ENCODE results near the gene NFATC2IP. TPM values are rescaled to one million over a fixed set of nuclear protein-coding genes. Genes with fewer than 3 reads are reported as not detected.

The NFATC2IP gene
- total RNA-seq (20.6 TPM), polyA plus RNA-seq (49.1 TPM)
- long read RNA-seq, donor 1, full-length matches to known transcripts = 2 of 2 reads
- long read RNA-seq, donor 1, partial matches to known transcripts = 0 of 2 reads
- long read RNA-seq, donor 1, other reads (novel, unspliced or antisense) = 0 of 2 reads
- long read RNA-seq, donor 2 = 0 reads
- long read RNA-seq, donor 3, full-length matches to known transcripts = 15 of 37 reads
- long read RNA-seq, donor 3, partial matches to known transcripts = 22 of 37 reads
- long read RNA-seq, donor 3, other reads (novel, unspliced or antisense) = 0 of 37 reads
- long read RNA-seq, donor 4, full-length matches to known transcripts = 9 of 15 reads
- long read RNA-seq, donor 4, partial matches to known transcripts = 6 of 15 reads
- long read RNA-seq, donor 4, other reads (novel, unspliced or antisense) = 0 of 15 reads
- long read RNA-seq, donor 5, full-length matches to known transcripts = 23 of 33 reads
- long read RNA-seq, donor 5, partial matches to known transcripts = 10 of 33 reads
- long read RNA-seq, donor 5, other reads (novel, unspliced or antisense) = 0 of 33 reads
- long read RNA-seq, donor 6, full-length matches to known transcripts = 18 of 18 reads
- long read RNA-seq, donor 6, partial matches to known transcripts = 0 of 18 reads
- long read RNA-seq, donor 6, other reads (novel, unspliced or antisense) = 0 of 18 reads
- long read RNA-seq, donor 7, full-length matches to known transcripts = 11 of 11 reads
- long read RNA-seq, donor 7, partial matches to known transcripts = 0 of 11 reads
- long read RNA-seq, donor 7, other reads (novel, unspliced or antisense) = 0 of 11 reads
- long read RNA-seq, donor 8, full-length matches to known transcripts = 4 of 9 reads
- long read RNA-seq, donor 8, partial matches to known transcripts = 5 of 9 reads
- long read RNA-seq, donor 8, other reads (novel, unspliced or antisense) = 0 of 9 reads
- long read RNA-seq, donor 9, full-length matches to known transcripts = 10 of 10 reads
- long read RNA-seq, donor 9, partial matches to known transcripts = 0 of 10 reads
- long read RNA-seq, donor 9, other reads (novel, unspliced or antisense) = 0 of 10 reads
- long read RNA-seq, donor 10, full-length matches to known transcripts = 5 of 5 reads
- long read RNA-seq, donor 10, partial matches to known transcripts = 0 of 5 reads
- long read RNA-seq, donor 10, other reads (novel, unspliced or antisense) = 0 of 5 reads

DNA sequence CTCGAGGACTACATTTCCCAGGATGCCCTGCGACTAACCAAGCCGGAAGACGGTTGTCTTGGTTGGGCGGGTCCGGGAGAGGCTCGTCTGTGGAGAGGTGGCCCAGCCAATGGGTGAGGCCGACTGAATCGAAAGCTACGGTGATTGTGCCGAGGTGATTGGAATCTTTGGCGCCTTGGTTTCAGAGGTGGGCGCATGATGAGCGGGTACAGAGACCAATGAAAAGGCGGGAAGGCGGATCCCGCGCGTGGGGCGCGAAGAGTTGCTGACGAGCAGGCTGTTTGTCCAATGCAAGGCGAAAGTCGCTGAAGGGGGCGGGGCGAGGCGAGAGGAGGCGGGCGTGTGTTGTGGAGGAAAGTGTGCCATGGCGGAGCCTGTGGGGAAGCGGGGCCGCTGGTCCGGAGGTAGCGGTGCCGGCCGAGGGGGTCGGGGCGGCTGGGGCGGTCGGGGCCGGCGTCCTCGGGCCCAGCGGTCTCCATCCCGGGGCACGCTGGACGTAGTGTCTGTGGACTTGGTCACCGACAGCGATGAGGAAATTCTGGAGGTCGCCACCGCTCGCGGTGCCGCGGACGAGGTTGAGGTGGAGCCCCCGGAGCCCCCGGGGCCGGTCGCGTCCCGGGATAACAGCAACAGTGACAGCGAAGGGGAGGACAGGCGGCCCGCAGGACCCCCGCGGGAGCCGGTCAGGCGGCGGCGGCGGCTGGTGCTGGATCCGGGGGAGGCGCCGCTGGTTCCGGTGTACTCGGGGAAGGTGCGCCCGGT is at the start of gene NFATC2IP:
Gene NFATC2IP (plus strand): TSS at position 290 of the 762 bp plus-strand sequence. CDS start 75 bp downstream, at position 365.
- Histone ChIP-seq H3K9me3 (ENCODE audit: control insufficient read depth in 2 of 2, insufficient read depth in 1 of 2, low read length in 1 of 2) (no peaks in the 10 kb centered on the region), H3K27me3 (ENCODE audit: control insufficient read depth in 2 of 2, insufficient read depth in 1 of 2, low read length in 1 of 2) (no peaks in the 10 kb centered on the region), H3K4me1 (ENCODE audit: control insufficient read depth in 2 of 2, insufficient read depth in 2 of 2, low read length in 2 of 2) (peaks cover 14 to 31% of the 10 kb centered on the region in 2 donors), H3K36me3 (ENCODE audit: control insufficient read depth in 2 of 2, insufficient read depth in 2 of 2, low read length in 1 of 2) (peaks cover 28 to 37% of the 10 kb centered on the region in 2 donors), H3K27ac (ENCODE audit: low read depth in 1 of 2, low read length in 1 of 2) (peak within 1 kb of the TSS; percentile 68 to 76), H3K4me3 (ENCODE audit: low read length in 2 of 2) (peak within 1 kb of the TSS; percentile 85 to 86)
- WGBS = under 1% methylated on average over 79 of the region's 79 CpGs
- DNase-seq (ENCODE audit: low read depth in 6 of 9, low spot score in 9 of 9) = peak; percentile 99 to 100 (median 100)

DNA sequence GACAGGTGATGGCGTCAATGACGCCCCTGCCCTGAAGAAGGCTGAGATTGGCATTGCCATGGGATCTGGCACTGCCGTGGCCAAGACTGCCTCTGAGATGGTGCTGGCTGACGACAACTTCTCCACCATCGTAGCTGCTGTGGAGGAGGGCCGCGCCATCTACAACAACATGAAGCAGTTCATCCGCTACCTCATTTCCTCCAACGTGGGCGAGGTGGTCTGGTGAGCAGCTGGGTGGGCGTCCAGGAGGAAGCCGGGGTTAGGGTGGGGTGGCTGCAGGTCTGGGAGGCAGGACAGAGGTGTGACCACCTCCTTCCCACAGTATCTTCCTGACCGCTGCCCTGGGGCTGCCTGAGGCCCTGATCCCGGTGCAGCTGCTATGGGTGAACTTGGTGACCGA is 48.9 kb upstream of the NFATC2IP start:
- WGBS = 88% methylated on average over 15 of the region's 15 CpGs
- H3K4me1 ChIP-seq (ENCODE audit: control insufficient read depth in 2 of 2, insufficient read depth in 2 of 2, low read length in 2 of 2) = peaks cover 8 to 40% of the 10 kb centered on the region in 2 donors
- H3K9me3 ChIP-seq (ENCODE audit: control insufficient read depth in 2 of 2, insufficient read depth in 1 of 2, low read length in 1 of 2) = no peaks in the 10 kb centered on the region
- peaks cover 26 to 27% of the 10 kb centered on the region in 2 donors for H3K36me3 ChIP-seq (ENCODE audit: control insufficient read depth in 2 of 2, insufficient read depth in 2 of 2, low read length in 1 of 2)
- H3K27ac ChIP-seq (ENCODE audit: low read depth in 1 of 2, low read length in 1 of 2) = no peak overlapping the region
- no peak for DNase-seq (ENCODE audit: low read depth in 6 of 9, low spot score in 9 of 9)
- H3K4me3 ChIP-seq (ENCODE audit: low read length in 2 of 2) = no peak overlapping the region
- H3K27me3 ChIP-seq (ENCODE audit: control insufficient read depth in 2 of 2, insufficient read depth in 1 of 2, low read length in 1 of 2) = no peaks in the 10 kb centered on the region

DNA sequence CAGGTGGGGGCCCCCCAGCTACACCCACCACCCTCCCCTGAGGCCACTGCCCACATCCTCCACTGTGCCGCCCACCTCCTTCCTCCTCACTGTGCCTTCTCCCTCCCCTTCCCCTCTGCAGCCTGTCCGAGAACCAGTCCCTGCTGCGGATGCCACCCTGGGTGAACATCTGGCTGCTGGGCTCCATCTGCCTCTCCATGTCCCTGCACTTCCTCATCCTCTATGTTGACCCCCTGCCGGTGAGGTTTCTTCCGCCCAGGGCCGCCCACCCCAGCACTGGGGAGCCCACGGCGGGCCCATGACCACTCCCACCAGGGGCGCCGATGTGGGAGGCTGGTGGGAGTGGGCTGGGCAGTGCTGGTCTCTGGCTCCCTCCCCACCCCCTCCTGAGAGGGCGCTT is 47.8 kb upstream of the NFATC2IP start:
- peaks cover 24 to 30% of the 10 kb centered on the region in 2 donors for H3K36me3 ChIP-seq (ENCODE audit: control insufficient read depth in 2 of 2, insufficient read depth in 2 of 2, low read length in 1 of 2)
- peak overlapping the region in 1 of 2 donors; percentile 39 for H3K27ac ChIP-seq (ENCODE audit: low read depth in 1 of 2, low read length in 1 of 2)
- DNase-seq (ENCODE audit: low read depth in 6 of 9, low spot score in 9 of 9) = no peak
- no peaks in the 10 kb centered on the region for H3K9me3 ChIP-seq (ENCODE audit: control insufficient read depth in 2 of 2, insufficient read depth in 1 of 2, low read length in 1 of 2)
- H3K27me3 ChIP-seq (ENCODE audit: control insufficient read depth in 2 of 2, insufficient read depth in 1 of 2, low read length in 1 of 2) = no peaks in the 10 kb centered on the region
- WGBS = 36% methylated on average over 11 of the region's 11 CpGs
- H3K4me3 ChIP-seq (ENCODE audit: low read length in 2 of 2) = no peak overlapping the region
- peaks cover 8 to 40% of the 10 kb centered on the region in 2 donors for H3K4me1 ChIP-seq (ENCODE audit: control insufficient read depth in 2 of 2, insufficient read depth in 2 of 2, low read length in 2 of 2)

DNA sequence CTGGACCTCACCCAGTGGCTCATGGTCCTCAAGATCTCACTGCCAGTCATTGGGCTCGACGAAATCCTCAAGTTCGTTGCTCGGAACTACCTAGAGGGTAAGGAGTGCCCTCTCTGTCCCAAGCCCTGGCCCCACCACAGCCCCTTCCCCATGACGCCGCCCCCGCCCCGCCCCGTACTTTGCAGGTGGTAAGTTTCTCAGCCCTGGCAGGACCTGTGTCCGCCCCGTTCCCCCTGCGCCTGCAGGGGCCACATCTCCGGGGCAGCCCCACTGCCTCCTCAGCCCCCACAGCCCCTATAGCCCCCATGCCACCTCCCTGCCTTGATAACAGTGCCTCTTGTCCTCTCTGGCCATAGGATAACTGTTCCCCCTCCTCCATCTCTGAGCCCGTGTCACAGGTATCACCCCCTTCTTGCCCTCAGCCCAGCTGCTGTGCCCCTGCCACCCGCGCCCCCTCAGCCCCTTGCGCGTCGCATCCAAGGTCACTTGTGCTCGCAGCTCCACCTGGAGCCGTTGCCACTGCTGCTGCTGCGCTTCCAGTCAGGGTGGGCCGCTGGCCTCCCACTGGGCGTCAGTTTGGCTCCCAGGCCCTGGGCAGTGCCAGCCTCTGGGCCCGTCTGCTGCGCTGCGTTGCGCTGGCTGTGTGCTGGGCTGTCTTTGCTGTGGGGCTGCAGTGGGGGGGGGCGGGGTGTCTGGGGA is 47.2 kb upstream of the NFATC2IP start:
- Histone ChIP-seq H3K4me1 (ENCODE audit: control insufficient read depth in 2 of 2, insufficient read depth in 2 of 2, low read length in 2 of 2) (peaks cover 8 to 40% of the 10 kb centered on the region in 2 donors), H3K27ac (ENCODE audit: low read depth in 1 of 2, low read length in 1 of 2) (no peak overlapping the region), H3K36me3 (ENCODE audit: control insufficient read depth in 2 of 2, insufficient read depth in 2 of 2, low read length in 1 of 2) (peaks cover 25 to 29% of the 10 kb centered on the region in 2 donors), H3K27me3 (ENCODE audit: control insufficient read depth in 2 of 2, insufficient read depth in 1 of 2, low read length in 1 of 2) (no peaks in the 10 kb centered on the region), H3K4me3 (ENCODE audit: low read length in 2 of 2) (no peak overlapping the region), H3K9me3 (ENCODE audit: control insufficient read depth in 2 of 2, insufficient read depth in 1 of 2, low read length in 1 of 2) (no peaks in the 10 kb centered on the region)
- WGBS = 93% methylated on average over 29 of the region's 29 CpGs
- DNase-seq (ENCODE audit: low read depth in 6 of 9, low spot score in 9 of 9) = no peak

DNA sequence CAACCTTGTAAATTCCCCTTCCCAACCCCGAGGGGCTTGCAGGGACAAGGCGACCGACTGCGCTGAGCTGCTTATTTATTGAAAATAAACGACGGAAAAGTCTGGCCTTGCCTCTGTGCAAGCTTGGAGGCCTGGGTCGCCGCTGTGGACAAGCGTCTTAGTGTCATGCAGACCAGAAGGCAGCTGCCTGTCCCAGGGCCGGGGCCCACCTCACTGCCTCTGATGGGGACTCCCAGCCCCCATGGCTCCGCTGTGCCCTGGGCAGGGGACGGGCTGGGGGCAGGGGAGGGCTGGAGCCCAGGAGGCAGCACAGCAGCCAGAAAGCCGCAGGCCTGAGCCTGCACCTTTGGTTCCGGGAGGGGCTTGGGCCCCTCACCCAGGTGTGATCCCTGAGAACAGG is 46.4 kb upstream of the NFATC2IP start:
- 95% methylated on average over 14 of the region's 14 CpGs for WGBS
- no peaks in the 10 kb centered on the region for H3K9me3 ChIP-seq (ENCODE audit: control insufficient read depth in 2 of 2, insufficient read depth in 1 of 2, low read length in 1 of 2)
- peaks cover 30 to 33% of the 10 kb centered on the region in 2 donors for H3K36me3 ChIP-seq (ENCODE audit: control insufficient read depth in 2 of 2, insufficient read depth in 2 of 2, low read length in 1 of 2)
- no peaks in the 10 kb centered on the region for H3K27me3 ChIP-seq (ENCODE audit: control insufficient read depth in 2 of 2, insufficient read depth in 1 of 2, low read length in 1 of 2)
- no peak overlapping the region for H3K27ac ChIP-seq (ENCODE audit: low read depth in 1 of 2, low read length in 1 of 2)
- peaks cover 8 to 34% of the 10 kb centered on the region in 2 donors for H3K4me1 ChIP-seq (ENCODE audit: control insufficient read depth in 2 of 2, insufficient read depth in 2 of 2, low read length in 2 of 2)
- no peak for DNase-seq (ENCODE audit: low read depth in 6 of 9, low spot score in 9 of 9)
- no peak overlapping the region for H3K4me3 ChIP-seq (ENCODE audit: low read length in 2 of 2)

DNA sequence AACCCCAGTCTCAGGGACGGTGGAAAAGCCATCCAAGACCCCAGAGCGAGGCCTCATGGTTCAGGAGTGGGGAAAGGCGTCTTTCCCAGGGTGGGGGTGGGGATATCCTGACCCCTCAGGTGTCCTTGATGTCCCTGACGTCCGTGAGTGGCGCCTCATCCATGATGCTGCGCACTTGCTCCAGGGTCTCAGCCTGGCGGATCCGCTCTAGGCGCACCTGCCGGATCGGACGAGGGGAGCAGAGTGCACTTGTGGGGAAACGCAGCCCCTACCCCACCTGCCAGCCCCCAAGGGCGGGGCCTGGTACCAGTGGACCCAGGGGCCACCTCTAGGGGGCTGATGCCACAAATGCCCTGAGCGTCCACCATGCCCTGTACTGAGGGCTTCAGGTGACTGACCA is 45.9 kb upstream of the NFATC2IP start:
- peaks cover 7 to 30% of the 10 kb centered on the region in 2 donors for H3K4me1 ChIP-seq (ENCODE audit: control insufficient read depth in 2 of 2, insufficient read depth in 2 of 2, low read length in 2 of 2)
- no peak overlapping the region for H3K4me3 ChIP-seq (ENCODE audit: low read length in 2 of 2)
- no peaks in the 10 kb centered on the region for H3K27me3 ChIP-seq (ENCODE audit: control insufficient read depth in 2 of 2, insufficient read depth in 1 of 2, low read length in 1 of 2)
- no peak for DNase-seq (ENCODE audit: low read depth in 6 of 9, low spot score in 9 of 9)
- H3K9me3 ChIP-seq (ENCODE audit: control insufficient read depth in 2 of 2, insufficient read depth in 1 of 2, low read length in 1 of 2) = no peaks in the 10 kb centered on the region
- no peak overlapping the region for H3K27ac ChIP-seq (ENCODE audit: low read depth in 1 of 2, low read length in 1 of 2)
- H3K36me3 ChIP-seq (ENCODE audit: control insufficient read depth in 2 of 2, insufficient read depth in 2 of 2, low read length in 1 of 2) = peaks cover 33 to 35% of the 10 kb centered on the region in 2 donors
- 97% methylated on average over 16 of the region's 16 CpGs for WGBS

DNA sequence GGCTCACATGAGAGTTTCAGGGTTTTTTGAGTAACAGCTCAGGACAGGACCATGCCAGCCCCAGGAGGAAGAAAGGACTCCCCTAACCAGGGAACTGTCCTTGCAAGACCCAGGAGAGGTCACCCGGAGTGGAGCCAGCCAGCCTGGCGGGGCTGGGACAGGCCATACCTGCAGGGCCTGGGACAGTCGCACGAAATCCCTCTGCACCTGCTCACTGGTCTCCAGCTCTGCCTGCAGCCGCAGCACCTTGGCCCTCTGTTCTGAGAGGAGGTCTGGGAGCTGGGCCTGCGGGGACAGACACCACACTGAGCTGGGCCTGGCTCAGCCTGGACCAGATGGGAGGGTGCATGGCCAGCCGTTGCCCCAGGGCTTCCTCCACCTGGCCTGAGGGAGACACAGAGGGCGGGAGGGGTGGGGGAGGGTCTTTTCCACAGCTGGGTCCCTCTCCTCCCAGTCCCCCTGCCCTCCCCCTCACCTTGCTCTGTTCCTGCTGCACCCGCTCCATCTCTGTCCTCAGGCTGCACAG is 45.4 kb upstream of the NFATC2IP start:
- Histone ChIP-seq H3K4me1 (ENCODE audit: control insufficient read depth in 2 of 2, insufficient read depth in 2 of 2, low read length in 2 of 2) (peaks cover 3 to 25% of the 10 kb centered on the region in 2 donors), H3K36me3 (ENCODE audit: control insufficient read depth in 2 of 2, insufficient read depth in 2 of 2, low read length in 1 of 2) (peaks cover 35 to 36% of the 10 kb centered on the region in 2 donors), H3K4me3 (ENCODE audit: low read length in 2 of 2) (no peak overlapping the region), H3K9me3 (ENCODE audit: control insufficient read depth in 2 of 2, insufficient read depth in 1 of 2, low read length in 1 of 2) (no peaks in the 10 kb centered on the region), H3K27me3 (ENCODE audit: control insufficient read depth in 2 of 2, insufficient read depth in 1 of 2, low read length in 1 of 2) (no peaks in the 10 kb centered on the region), H3K27ac (ENCODE audit: low read depth in 1 of 2, low read length in 1 of 2) (peak overlapping the region in 1 of 2 donors; percentile 18)
- DNase-seq (ENCODE audit: low read depth in 6 of 9, low spot score in 9 of 9) = no peak
- 97% methylated on average over 9 of the region's 9 CpGs for WGBS
